HEK293T (cell line): ENCODE results near the gene KDM1B.

Experiments used
- BHLHE40 ChIP-seq: fragments of 450-650 bp; IDR thresholded peaks from 2 replicates; pipeline ENCODE4 v1.6.1; 2016; ENCODE audit warnings: mild to moderate bottlenecking, moderate library complexity, borderline replicate concordance
- ELF4 ChIP-seq: fragments of 450-650 bp; IDR thresholded peaks from 2 replicates; pipeline ENCODE4 v1.6.1; 2017; ENCODE audit warnings: antibody characterized with exemption
- FOXA1 ChIP-seq: fragments of 450-650 bp; IDR thresholded peaks from 2 replicates; pipeline ENCODE4 v1.6.1; 2016; ENCODE audit warnings: mild to moderate bottlenecking
- FOXK2 ChIP-seq: fragments of 450-650 bp; IDR thresholded peaks from 2 replicates; pipeline ENCODE4 v1.6.1; 2016; ENCODE audit warnings: mild to moderate bottlenecking
- HDGF ChIP-seq: fragments of 450-650 bp; IDR thresholded peaks from 2 replicates; pipeline ENCODE4 v1.6.1; 2017; ENCODE audit warnings: antibody characterized with exemption, borderline replicate concordance
- L3MBTL2 ChIP-seq: fragments of 450-650 bp; conservative IDR thresholded peaks from 2 replicates; pipeline ENCODE4 v1.6.1; 2016; ENCODE audit warnings: mild to moderate bottlenecking
- LEF1 ChIP-seq: fragments of 450-650 bp; IDR thresholded peaks from 2 replicates; pipeline ENCODE4 v1.6.1; 2017; ENCODE audit warnings: mild to moderate bottlenecking, borderline replicate concordance
- SP1 ChIP-seq: fragments of 450-650 bp; IDR thresholded peaks from 2 replicates; pipeline ENCODE4 v1.6.1; 2017
- SUZ12 ChIP-seq: fragments of 450-650 bp; IDR thresholded peaks from 2 replicates; pipeline ENCODE4 v1.6.1; 2016; ENCODE audit warnings: mild to moderate bottlenecking
- TARDBP ChIP-seq: fragments of 450-650 bp; IDR thresholded peaks from 2 replicates; pipeline ENCODE4 v1.6.1; 2016

- TF ChIP-seq FOXA1 (no peak), BHLHE40 (no peak), HDGF (no peak), ELF4 (no peak), SUZ12 (no peak), L3MBTL2 (no peak), TARDBP (no peak), SP1 (no peak), FOXK2 (no peak), LEF1 (no peak)
These were observed 58.8 kb downstream of the KDM1B start for GRCh38 chr6:18214003-18214402.
